ENCODE data around the gene LUC7L2. TPM values are rescaled to one million over a fixed set of nuclear protein-coding genes. Genes with fewer than 3 reads are reported as not detected.

The LUC7L2 gene
- total and polyA plus RNA-seq, 9 of the 15 experiments (the other 6 are each of a cell fraction or from before 2014, with no cell fraction given): 56.1 to 207 (median 141) TPM

GRCh38 chr7:139360210-139360947 lies 685 bp downstream of the LUC7L2 start (continued):
- TF ChIP-seq CHD2 (IDR thresholded peaks at IDR 0.05; ENCODE audit: low read depth, low read length) (peak; percentile 82), FOXP4 (CRISPR knock-in tag; IDR thresholded peaks at IDR 0.05; ENCODE audit: borderline replicate concordance) (peak; percentile 25; the same call in 1 of the 2 replicates), ZFX (CRISPR knock-in tag; IDR thresholded peaks at IDR 0.05) (peak; percentile 80), MIER1 (IDR thresholded peaks at IDR 0.05; ENCODE audit: low read depth) (no peak), SOX6 (IDR thresholded peaks at IDR 0.05) (0 out of 2 replicates have a peak, but pooled peaks have one; percentile 15), JUNB (CRISPR knock-in tag; conservative IDR thresholded peaks at IDR 0.05) (no peak), HNRNPUL1 (IDR thresholded peaks at IDR 0.05; ENCODE audit: low read length) (no peak), PTBP1 (IDR thresholded peaks at IDR 0.05; ENCODE audit: low read depth, low read length) (no peak), GMEB1 (CRISPR knock-in tag; IDR thresholded peaks at IDR 0.05) (no peak), CREM (IDR thresholded peaks at IDR 0.05; ENCODE audit: low read depth) (peak; percentile 79), MYC (IDR thresholded peaks at IDR 0.05; ENCODE audit: low read depth, low read length) (peak; percentile 93), MYC (CRISPR knock-in tag; IDR thresholded peaks at IDR 0.05; ENCODE audit: borderline replicate concordance, low read depth) (0 out of 2 replicates have a peak, but pooled peaks have one; percentile 23), MAFF (IDR thresholded peaks at IDR 0.05; ENCODE audit: low read length) (no peak), BRD9 (IDR thresholded peaks at IDR 0.05; ENCODE audit: low read depth, partially characterized antibody) (peak; percentile 59), BMI1 (IDR thresholded peaks at IDR 0.05; ENCODE audit: low read length) (no peak), ZNF764 (CRISPR knock-in tag; IDR thresholded peaks at IDR 0.05; ENCODE audit: low read depth) (no peak), THAP12 (CRISPR knock-in tag; IDR thresholded peaks at IDR 0.05) (peak; percentile 91), CCNT2 (IDR thresholded peaks at IDR 0.05; ENCODE audit: borderline replicate concordance, extremely low read depth, insufficient read length, low read depth, low read length) (peak; percentile 47), KAT7 (CRISPR knock-in tag; IDR thresholded peaks at IDR 0.05; ENCODE audit: borderline replicate concordance) (peak; percentile 73; the same call in 1 of the 2 replicates), ZNF174 (CRISPR knock-in tag; IDR thresholded peaks at IDR 0.05) (no peak)
- TF ChIP-seq, protein P1, sequence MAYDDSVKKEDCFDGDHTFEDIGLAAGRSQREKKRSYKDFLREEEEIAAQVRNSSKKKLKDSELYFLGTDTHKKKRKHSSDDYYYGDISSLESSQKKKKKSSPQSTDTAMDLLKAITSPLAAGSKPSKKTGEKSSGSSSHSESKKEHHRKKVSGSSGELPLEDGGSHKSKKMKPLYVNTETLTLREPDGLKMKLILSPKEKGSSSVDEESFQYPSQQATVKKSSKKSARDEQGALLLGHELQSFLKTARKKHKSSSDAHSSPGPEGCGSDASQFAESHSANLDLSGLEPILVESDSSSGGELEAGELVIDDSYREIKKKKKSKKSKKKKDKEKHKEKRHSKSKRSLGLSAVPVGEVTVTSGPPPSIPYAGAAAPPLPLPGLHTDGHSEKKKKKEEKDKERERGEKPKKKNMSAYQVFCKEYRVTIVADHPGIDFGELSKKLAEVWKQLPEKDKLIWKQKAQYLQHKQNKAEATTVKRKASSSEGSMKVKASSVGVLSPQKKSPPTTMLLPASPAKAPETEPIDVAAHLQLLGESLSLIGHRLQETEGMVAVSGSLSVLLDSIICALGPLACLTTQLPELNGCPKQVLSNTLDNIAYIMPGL (CRISPR knock-in tag; IDR thresholded peaks at IDR 0.05): no peak
